ENCODE results near the gene ADGRG1.

GRCh38 chr16:57694231-57694724 is 65.8 kb downstream of the ADGRG1 start:
- TF ChIP-seq CTCF (IDR thresholded peaks at IDR 0.05), result no peak
- TF ChIP-seq ZFX (IDR thresholded peaks at IDR 0.05; ENCODE audit: borderline replicate concordance), result no peak
